HCT116 (cell line): ENCODE measurements around the gene PGC.

Experiments used
- EZH2 ChIP-seq: fragments of 200-600 bp; sonication (generic); IDR thresholded peaks from 2 replicates; pipeline ENCODE4 v1.6.1; 2017; ENCODE audit warnings: antibody characterized with exemption, mixed run types
- JUND ChIP-seq: IDR thresholded peaks from 2 replicates; pipeline ENCODE4 v1.6.1; 2012
- POLR2A ChIP-seq: IDR thresholded peaks from 2 replicates; pipeline ENCODE4 v1.7.0; 2011; ENCODE audit warnings: borderline replicate concordance; ENCODE audit not compliant: insufficient read depth, insufficient read length; ENCODE audit errors: extremely low read depth
- RAD21 ChIP-seq: IDR thresholded peaks from 2 replicates; pipeline ENCODE4 v1.6.1; 2012; ENCODE audit warnings: low read depth, mild to moderate bottlenecking
- SP1 ChIP-seq: IDR thresholded peaks from 2 replicates; pipeline ENCODE4 v1.6.1; 2012; ENCODE audit warnings: low read depth
- SRF ChIP-seq: IDR thresholded peaks from 2 replicates; pipeline ENCODE4 v1.6.1; 2012; ENCODE audit warnings: low read depth
- ZFX ChIP-seq: fragments of 450-650 bp; IDR thresholded peaks from 2 replicates; pipeline ENCODE4 v1.6.1; 2017
- TF ChIP-seq, protein P1 (sequence below), 3 experiments: fragments of 200-600 bp in 1 of 3; sonication (generic) in 1 of 3; IDR thresholded peaks in 2 of 3; conservative IDR thresholded peaks in 1 of 3; 2 replicates each; pipeline ENCODE4 v1.5.1; 2012 to 2017; ENCODE audit warnings: low read depth in 2 of 3, low read length in 2 of 3, antibody characterized with exemption in 1 of 3, borderline replicate concordance in 1 of 3, control low read depth in 1 of 3, mild to moderate bottlenecking in 1 of 3, mixed read lengths in 1 of 3, mixed run types in 1 of 3, moderate library complexity in 1 of 3; ENCODE audit not compliant: insufficient read depth in 1 of 3

DNA sequence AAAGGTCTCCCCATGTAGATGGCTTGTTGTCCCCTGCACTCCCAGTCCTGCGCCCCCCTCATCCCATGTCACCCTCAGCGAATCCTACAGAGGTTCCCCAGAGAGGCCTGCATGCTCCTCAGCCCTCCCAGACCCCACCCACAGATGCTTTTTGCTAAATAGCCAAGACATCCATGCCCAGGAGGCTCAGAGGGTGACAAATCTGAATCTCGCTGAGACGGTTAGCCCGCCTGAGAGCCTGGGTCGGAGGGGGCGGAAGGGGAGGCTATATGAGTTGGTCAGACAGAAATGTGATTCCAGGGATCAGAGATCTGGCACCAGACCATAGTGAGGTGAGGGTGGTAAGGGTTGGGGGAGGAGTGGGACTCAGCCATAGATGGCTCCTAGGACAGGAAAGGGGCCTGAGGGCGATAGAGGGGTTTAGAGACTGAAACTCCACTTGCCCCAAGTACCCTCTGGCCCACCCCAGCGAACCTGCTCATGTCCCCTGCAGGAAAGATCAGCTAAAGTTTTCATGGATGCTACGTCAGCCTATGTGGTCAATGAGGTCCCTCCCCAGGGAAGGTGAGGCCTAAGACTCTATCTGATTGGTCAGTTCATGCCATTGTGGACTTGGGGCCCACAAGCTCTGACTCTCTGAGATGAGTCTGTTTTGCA is 45.0 kb downstream of the PGC start:
- TF ChIP-seq POLR2A: no peak
- TF ChIP-seq, protein P1, sequence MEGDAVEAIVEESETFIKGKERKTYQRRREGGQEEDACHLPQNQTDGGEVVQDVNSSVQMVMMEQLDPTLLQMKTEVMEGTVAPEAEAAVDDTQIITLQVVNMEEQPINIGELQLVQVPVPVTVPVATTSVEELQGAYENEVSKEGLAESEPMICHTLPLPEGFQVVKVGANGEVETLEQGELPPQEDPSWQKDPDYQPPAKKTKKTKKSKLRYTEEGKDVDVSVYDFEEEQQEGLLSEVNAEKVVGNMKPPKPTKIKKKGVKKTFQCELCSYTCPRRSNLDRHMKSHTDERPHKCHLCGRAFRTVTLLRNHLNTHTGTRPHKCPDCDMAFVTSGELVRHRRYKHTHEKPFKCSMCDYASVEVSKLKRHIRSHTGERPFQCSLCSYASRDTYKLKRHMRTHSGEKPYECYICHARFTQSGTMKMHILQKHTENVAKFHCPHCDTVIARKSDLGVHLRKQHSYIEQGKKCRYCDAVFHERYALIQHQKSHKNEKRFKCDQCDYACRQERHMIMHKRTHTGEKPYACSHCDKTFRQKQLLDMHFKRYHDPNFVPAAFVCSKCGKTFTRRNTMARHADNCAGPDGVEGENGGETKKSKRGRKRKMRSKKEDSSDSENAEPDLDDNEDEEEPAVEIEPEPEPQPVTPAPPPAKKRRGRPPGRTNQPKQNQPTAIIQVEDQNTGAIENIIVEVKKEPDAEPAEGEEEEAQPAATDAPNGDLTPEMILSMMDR (IDR thresholded peaks at IDR 0.05 in 2 of 3, conservative IDR thresholded peaks at IDR 0.05 in 1 of 3; ENCODE audit: borderline replicate concordance in 1 of 3, insufficient read depth in 1 of 3, low read depth in 2 of 3, low read length in 2 of 3): no peak
- TF ChIP-seq ZFX: no peak
- TF ChIP-seq RAD21: no peak
- no peak for TF ChIP-seq SP1
- TF ChIP-seq SRF: no peak
- TF ChIP-seq JUND: no peak
- no peak for TF ChIP-seq EZH2
